Heart left ventricle (tissue), 16 donors: ENCODE data around the gene DTYMK. TPM values are rescaled to one million over a fixed set of nuclear protein-coding genes. Genes with fewer than 3 reads are reported as not detected.

Source experiments
- ATAC-seq, 4 donors: fragments of 200-7000 bp; cut with Tn5 transposase; one replicate each; pipeline ENCODE4 v1.9.1; 2020 to 2022; ENCODE audit warnings: moderate library complexity in 4 of 4, mild to moderate bottlenecking in 3 of 4, moderate number of reproducible peaks in 1 of 4
- DNase-seq, 5 donors: peaks; one replicate each; pipeline ENCODE4 v3.0.0-alpha.2; 2020
- H3K27ac ChIP-seq, 12 donors: fragments of 200-600 bp; sonication (generic) in 4 of 12; one replicate each; pipeline versions ENCODE4 v1.5.0 to v1.8.0; 2016 to 2022; ENCODE audit warnings: mild to moderate bottlenecking in 2 of 12
- H3K27me3 ChIP-seq, 9 donors: fragments of 200-600 bp; sonication (generic) in 2 of 9; one replicate each; pipeline versions ENCODE4 v1.5.1 to v1.8.0; 2016 to 2022; ENCODE audit warnings: mild to moderate bottlenecking in 3 of 9
- H3K36me3 ChIP-seq, 9 donors: fragments of 200-600 bp; sonication (generic) in 2 of 9; one replicate each; pipeline versions ENCODE4 v1.5.0 to v1.8.0; 2018 to 2022; ENCODE audit warnings: mild to moderate bottlenecking in 2 of 9
- H3K4me1 ChIP-seq, 12 donors: fragments of 200-600 bp; sonication (generic) in 4 of 12; one replicate each; pipeline versions ENCODE4 v1.5.0 to v1.8.0; 2016 to 2022; ENCODE audit warnings: mild to moderate bottlenecking in 3 of 12
- H3K4me3 ChIP-seq, 12 donors: fragments of 200-600 bp; sonication (generic) in 4 of 12; one replicate each; pipeline versions ENCODE4 v1.5.0 to v1.8.0; 2017 to 2022; ENCODE audit warnings: mild to moderate bottlenecking in 9 of 12, moderate library complexity in 4 of 12
- H3K9me3 ChIP-seq, 12 donors: fragments of 200-600 bp; sonication (generic) in 4 of 12; one replicate each; pipeline versions ENCODE4 v1.5.0 to v1.8.0; 2016 to 2022; ENCODE audit warnings: mild to moderate bottlenecking in 1 of 12
- POLR2A ChIP-seq, 2 donors: fragments of 450-650 bp; IDR thresholded peaks; one replicate each; pipeline ENCODE4 v1.6.1; 2017; ENCODE audit warnings: antibody characterized with exemption in 2 of 2, mild to moderate bottlenecking in 2 of 2, moderate library complexity in 2 of 2
- WGBS, 4 donors: extraction: QIAGEN DNeasy Blood & Tissue Kit in 2 of 4; methylation state at CpG; one replicate each; pipeline versions ENCODE4 v1.1.5 to v1.1.7; 2013 to 2018; 5-methylcytosine and 5-hydroxymethylcytosine counted together
- intact Hi-C, 10 donors: fragments of 100-400 bp; cut with DNase I; formaldehyde crosslinking; loops; one replicate each; pipeline versions ENCODE4 v1.11.1 to v1.14.2; 2022
- polyA plus RNA-seq, 2 donors: library from polyadenylated mRNA; stranded (reverse); fragments of 200-250 nt; gene quantifications; one replicate each; pipeline ENCODE4 v1.2.3, GENCODE V29; 2013
- total RNA-seq, 9 donors: library from RNA; depleted of rRNA in 2 of 9; stranded (reverse); fragments of >200 nt in 2 of 9; fragmentation: NEBNext Ultra II Directional in 3 of 9; extraction: Animal tissue kit (Norgen Biotek cat#: 25700) in 3 of 9; gene quantifications; one replicate each; pipeline versions ENCODE4 v1.1.0 to v1.2.4, GENCODE V29; 2016 to 2023
- TF ChIP-seq, protein P1 (sequence below), 12 donors: fragments of 200-600 bp; sonication (generic) in 4 of 12; IDR thresholded peaks; one replicate each; pipeline versions ENCODE4 v1.5.0 to v1.8.0; 2018 to 2022; ENCODE audit warnings: antibody characterized with exemption in 12 of 12, mild to moderate bottlenecking in 5 of 12
- donor health status: ischemic (EF 13 %, LVEDD 7.1; RV severe dilation, severe dysfunction).
- donor health status: healthy with polysubstance abuse.
- donor health status: DM: no; HTN: yes; CAD: no.
- donor health status: DM: no; HTN: no; CAD: no.
- donor health status: ischemic (EF 25% LVEDD 6.9; RV normal size, moderate dysfunction).
- donor health status: ischemic (EF 25% LVEDD 5.7; RV mildly dilated, moderate dysfunction).
- donor health status: healthy.
- donor health status: DM: yes; HTN: yes; CAD: no.
- donor health status: ischemic (EF 35%, LVEDD 5.7; RV mildly dilated, moderate dysfunction).
- donor health status: nonischemic (EF 11% LVEDD 7.7; RV severe dilation, severe dysfunction).
- donor health status: DM: yes; HTN: yes; CAD: no.
- donor health status: PGD.
- donor health status: ischemic (EF 29% LVEDD 5.4; RV normal size, mild dysfunction).
- donor health status: nonischemic (EF 23%, LVEDD 6.1; RV moderate dilation, normal function).

DTYMK gene
- total and polyA plus RNA-seq, 11 donors, result 7.5 to 21.0 (median 8.9) TPM

DNA sequence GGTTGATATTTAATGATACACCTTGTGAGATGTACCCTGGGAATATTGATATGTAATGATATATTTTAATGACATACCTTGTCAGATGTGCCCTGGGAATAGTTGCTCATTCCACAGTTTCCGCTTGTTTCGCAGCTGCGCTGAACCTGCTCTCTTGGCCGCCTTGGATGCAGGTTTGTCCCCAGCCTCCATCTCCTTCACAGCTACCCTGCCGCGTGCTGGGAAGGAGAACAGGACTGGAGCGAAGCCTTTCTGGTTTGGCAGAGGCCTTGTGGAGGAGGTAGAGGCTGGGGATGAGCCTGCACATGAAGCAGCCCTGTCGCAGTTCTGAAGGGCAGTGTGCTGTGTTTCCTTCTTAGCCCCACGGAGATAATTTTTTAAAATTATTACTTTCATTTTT, 34.5 kb downstream of the DTYMK start:
- no peak overlapping the region for H3K4me3 ChIP-seq
- intact Hi-C loops, result loop anchor here in 2 of 10 donors (10.0 kb wide), 1 partner anchor 797 kb away; no protein-coding TSS in a partner anchor
- ATAC-seq (no peak), DNase-seq (no peak)
- H3K27me3 ChIP-seq, result no peaks in the 10 kb centered on the region
- TF ChIP-seq POLR2A (IDR thresholded peaks at IDR 0.05), result no peak
- TF ChIP-seq, protein P1, sequence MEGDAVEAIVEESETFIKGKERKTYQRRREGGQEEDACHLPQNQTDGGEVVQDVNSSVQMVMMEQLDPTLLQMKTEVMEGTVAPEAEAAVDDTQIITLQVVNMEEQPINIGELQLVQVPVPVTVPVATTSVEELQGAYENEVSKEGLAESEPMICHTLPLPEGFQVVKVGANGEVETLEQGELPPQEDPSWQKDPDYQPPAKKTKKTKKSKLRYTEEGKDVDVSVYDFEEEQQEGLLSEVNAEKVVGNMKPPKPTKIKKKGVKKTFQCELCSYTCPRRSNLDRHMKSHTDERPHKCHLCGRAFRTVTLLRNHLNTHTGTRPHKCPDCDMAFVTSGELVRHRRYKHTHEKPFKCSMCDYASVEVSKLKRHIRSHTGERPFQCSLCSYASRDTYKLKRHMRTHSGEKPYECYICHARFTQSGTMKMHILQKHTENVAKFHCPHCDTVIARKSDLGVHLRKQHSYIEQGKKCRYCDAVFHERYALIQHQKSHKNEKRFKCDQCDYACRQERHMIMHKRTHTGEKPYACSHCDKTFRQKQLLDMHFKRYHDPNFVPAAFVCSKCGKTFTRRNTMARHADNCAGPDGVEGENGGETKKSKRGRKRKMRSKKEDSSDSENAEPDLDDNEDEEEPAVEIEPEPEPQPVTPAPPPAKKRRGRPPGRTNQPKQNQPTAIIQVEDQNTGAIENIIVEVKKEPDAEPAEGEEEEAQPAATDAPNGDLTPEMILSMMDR (IDR thresholded peaks at IDR 0.05), result no peak
- peaks cover 0 to 22% (median 5%) of the 10 kb centered on the region in 12 donors for H3K4me1 ChIP-seq
- 93 to 97% (median 96%) methylated on average over 9 of the region's 9 CpGs for WGBS, 4 donors
- no peak overlapping the region for H3K27ac ChIP-seq
- no peaks in the 10 kb centered on the region for H3K9me3 ChIP-seq
- peaks cover 0 to 65% (median 53%) of the 10 kb centered on the region in 9 donors for H3K36me3 ChIP-seq

DNA sequence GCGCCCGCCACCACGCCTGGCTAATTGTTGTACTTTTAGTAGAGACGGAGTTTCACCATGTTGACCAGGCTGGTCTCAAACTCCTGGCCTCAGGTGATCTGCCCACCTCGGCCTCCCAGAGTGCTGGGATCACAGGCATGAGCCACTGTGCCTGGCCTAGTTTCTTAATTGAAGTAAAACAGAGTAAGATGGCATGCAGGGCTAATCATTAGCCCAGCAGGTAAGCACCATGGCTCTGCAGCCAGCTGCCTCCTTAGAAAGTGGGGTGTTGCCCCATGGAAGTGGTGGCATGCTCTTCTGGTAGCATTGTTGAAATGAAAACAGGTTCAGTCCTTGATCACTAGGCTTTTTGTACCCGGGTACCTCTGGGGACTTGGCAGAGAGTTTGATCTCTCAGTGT, 36.7 kb downstream of the DTYMK start:
- intact Hi-C loops, result loop anchor here in 2 of 10 donors (10.0 kb wide), 1 partner anchor 795 kb away; no protein-coding TSS in a partner anchor
- ATAC-seq, result no peak
- 93 to 95% (median 95%) methylated on average over 6 of the region's 6 CpGs for WGBS, 4 donors
- DNase-seq, result no peak
- Histone ChIP-seq H3K9me3 (no peaks in the 10 kb centered on the region), H3K4me3 (no peak overlapping the region), H3K27me3 (no peaks in the 10 kb centered on the region), H3K4me1 (peaks cover 0 to 29% (median 8%) of the 10 kb centered on the region in 12 donors), H3K36me3 (peaks cover 0 to 51% (median 40%) of the 10 kb centered on the region in 9 donors), H3K27ac (no peak overlapping the region)
- no peak for TF ChIP-seq POLR2A (IDR thresholded peaks at IDR 0.05)
- TF ChIP-seq, protein P1 (IDR thresholded peaks at IDR 0.05), result no peak

DNA sequence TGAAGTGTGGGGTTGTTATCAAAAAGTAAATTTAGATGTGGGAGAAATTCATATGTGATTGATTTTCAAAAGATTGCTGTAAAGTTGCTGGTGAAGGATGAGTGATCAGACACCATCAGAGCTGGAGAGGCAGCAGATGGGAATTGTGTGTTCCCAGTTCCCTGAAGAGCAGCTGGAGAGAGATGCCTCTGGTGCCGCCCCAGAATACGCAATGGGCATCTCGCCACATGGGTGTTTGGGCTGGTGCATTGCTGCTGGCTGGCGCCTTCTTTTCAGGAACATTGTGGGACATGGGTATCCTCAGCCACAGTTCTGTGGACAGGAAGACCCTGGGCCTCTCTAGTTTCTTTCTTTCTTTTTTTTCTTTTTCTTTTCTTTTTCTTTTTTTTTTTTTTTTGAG, 37.2 kb downstream of the DTYMK start:
- intact Hi-C loops, result no loop called here
- no peaks in the 10 kb centered on the region for H3K27me3 ChIP-seq
- peak; percentile 45 to 74 (median 66) for ATAC-seq
- H3K36me3 ChIP-seq, result peaks cover 0 to 46% (median 35%) of the 10 kb centered on the region in 9 donors
- peaks cover 0 to 29% (median 8%) of the 10 kb centered on the region in 12 donors for H3K4me1 ChIP-seq
- H3K4me3 ChIP-seq, result no peak overlapping the region
- 54 to 70% (median 58%) methylated on average over 4 of the region's 4 CpGs for WGBS, 4 donors
- H3K27ac ChIP-seq, result no peak overlapping the region
- TF ChIP-seq, protein P1 (IDR thresholded peaks at IDR 0.05), result no peak
- no peak for TF ChIP-seq POLR2A (IDR thresholded peaks at IDR 0.05)
- DNase-seq, result peak in 1 of 5 donors; percentile 64
- H3K9me3 ChIP-seq, result no peaks in the 10 kb centered on the region

DNA sequence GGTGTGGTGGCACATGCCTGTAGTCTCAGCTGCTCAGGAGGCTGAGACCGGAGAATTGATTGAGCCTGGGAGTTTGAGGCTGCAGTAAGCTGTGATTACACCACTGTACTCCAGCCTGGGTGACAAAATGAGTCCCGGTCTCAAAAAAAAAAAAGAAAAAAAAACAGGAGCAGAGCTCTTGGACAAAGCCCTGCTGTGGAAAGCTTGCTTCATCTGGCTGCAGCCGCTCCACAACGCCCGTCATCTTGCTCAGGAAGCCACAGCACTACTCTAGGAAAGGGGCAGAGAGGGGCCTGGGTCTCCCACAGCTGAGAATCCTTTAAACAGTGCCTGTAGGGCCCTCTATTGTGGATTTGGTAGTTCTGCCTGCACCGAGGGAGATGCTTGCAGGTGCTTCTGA, 38.2 kb downstream of the DTYMK start:
- Histone ChIP-seq H3K4me3 (no peak overlapping the region), H3K27ac (no peak overlapping the region), H3K36me3 (peaks cover 0 to 38% (median 26%) of the 10 kb centered on the region in 9 donors), H3K9me3 (no peaks in the 10 kb centered on the region), H3K4me1 (peaks cover 0 to 29% (median 8%) of the 10 kb centered on the region in 12 donors), H3K27me3 (no peaks in the 10 kb centered on the region)
- no peak for DNase-seq
- ATAC-seq, result no peak
- TF ChIP-seq, protein P1 (IDR thresholded peaks at IDR 0.05), result no peak
- TF ChIP-seq POLR2A (IDR thresholded peaks at IDR 0.05), result no peak
- WGBS, 4 donors, result 82 to 86% (median 83%) methylated on average over 6 of the region's 6 CpGs
- intact Hi-C loops, result no loop called here
